Osteoblast (primary cell): ENCODE data around the gene TMEM125. TPM values are rescaled to one million over a fixed set of nuclear protein-coding genes. Genes with fewer than 3 reads are reported as not detected.

Experiments
- DNase-seq: peaks from one replicate; pipeline ENCODE4 v3.0.0; 2011; ENCODE audit warnings: low spot score, mixed read lengths; ENCODE audit not compliant: insufficient read length; ENCODE audit errors: missing footprints
- H2AFZ ChIP-seq: 2 replicates; pipeline ENCODE4 v1.6.0; 2011; ENCODE audit warnings: mild to moderate bottlenecking, low read length
- H3K27ac ChIP-seq: 2 replicates; pipeline ENCODE4 v1.5.1; 2011; ENCODE audit warnings: mild to moderate bottlenecking, low read depth, low read length, moderate library complexity
- H3K27me3 ChIP-seq: 2 replicates; pipeline ENCODE4 v1.6.0; 2012; ENCODE audit warnings: mild to moderate bottlenecking, control low read depth, inconsistent platforms, low read length, moderate library complexity; ENCODE audit not compliant: insufficient read depth
- H3K36me3 ChIP-seq: 2 replicates; pipeline ENCODE4 v1.5.1; 2011; ENCODE audit warnings: mild to moderate bottlenecking, low read length, control low read depth, moderate library complexity; ENCODE audit not compliant: insufficient read depth
- H3K4me1 ChIP-seq: 2 replicates; pipeline ENCODE4 v1.5.1; 2011; ENCODE audit warnings: mild to moderate bottlenecking, low read length, control low read depth, moderate library complexity; ENCODE audit not compliant: insufficient read depth
- H3K4me2 ChIP-seq: 2 replicates; pipeline ENCODE4 v1.6.0; 2011; ENCODE audit warnings: mild to moderate bottlenecking, low read length; ENCODE audit not compliant: insufficient read depth
- H3K4me3 ChIP-seq: fragments of 200-600 bp; sonication (generic); 3 replicates; pipeline ENCODE4 v1.5.1; 2012; ENCODE audit warnings: mild to moderate bottlenecking, low read length, inconsistent platforms; ENCODE audit not compliant: insufficient read depth
- H3K79me2 ChIP-seq: 2 replicates; pipeline ENCODE4 v1.6.0; 2012; ENCODE audit warnings: mild to moderate bottlenecking, low read length, control low read depth, inconsistent platforms; ENCODE audit not compliant: insufficient read depth
- H3K9me3 ChIP-seq: 2 replicates; pipeline ENCODE4 v1.5.1; 2011; ENCODE audit warnings: low read depth, low read length, control low read depth
- H4K20me1 ChIP-seq: 2 replicates; pipeline ENCODE4 v1.6.0; 2012; ENCODE audit warnings: mild to moderate bottlenecking, low read length, control low read depth; ENCODE audit not compliant: insufficient read depth
- CTCF ChIP-seq: IDR thresholded peaks from 2 replicates; pipeline ENCODE4 v1.5.1; 2011; ENCODE audit warnings: mild to moderate bottlenecking, low read depth, low read length, moderate library complexity; ENCODE audit errors: extremely low read depth
- total RNA-seq: library from RNA; depleted of rRNA; stranded (reverse); fragments of >200 nt; gene quantifications from 2 replicates; pipeline ENCODE4 v1.2.3, GENCODE V29; 2012

TMEM125 gene
- total RNA-seq, 1 donor = not detected

GRCh38 chr1:43271186-43272118 lies 1.7 kb downstream of the TMEM125 start:
- DNase-seq = no peak
- Histone ChIP-seq H3K36me3 (no peaks in the 10 kb centered on the region), H3K79me2 (no peaks in the 10 kb centered on the region), H4K20me1 (no peaks in the 10 kb centered on the region), H3K9me3 (no peaks in the 10 kb centered on the region), H3K27me3 (peaks cover 11% of the 10 kb centered on the region), H3K4me1 (no peaks in the 10 kb centered on the region), H3K4me3 (no peak overlapping the region), H3K27ac (no peak overlapping the region), H3K4me2 (no peak overlapping the region), H2AFZ (no peak overlapping the region)
- no peak for TF ChIP-seq CTCF

- Histone ChIP-seq H2AFZ (no peak overlapping the region), H3K27me3 (peaks cover 11% of the 10 kb centered on the region), H3K4me3 (no peak overlapping the region), H4K20me1 (no peaks in the 10 kb centered on the region), H3K36me3 (no peaks in the 10 kb centered on the region), H3K4me2 (no peak overlapping the region), H3K4me1 (no peaks in the 10 kb centered on the region), H3K9me3 (no peaks in the 10 kb centered on the region), H3K79me2 (no peaks in the 10 kb centered on the region), H3K27ac (no peak overlapping the region)
- TF ChIP-seq CTCF = no peak
- no peak for DNase-seq
Measured at GRCh38 chr1:43272161-43272560, 2.4 kb downstream of the TMEM125 start.

GRCh38 chr1:43272576-43273571 lies 3.1 kb downstream of the TMEM125 start:
- TF ChIP-seq CTCF = no peak
- H3K4me3 ChIP-seq = no peak overlapping the region
- H3K79me2 ChIP-seq = no peaks in the 10 kb centered on the region
- H3K4me2 ChIP-seq = no peak overlapping the region
- no peaks in the 10 kb centered on the region for H3K9me3 ChIP-seq
- no peak overlapping the region for H3K27ac ChIP-seq
- H3K4me1 ChIP-seq = no peaks in the 10 kb centered on the region
- no peak overlapping the region for H2AFZ ChIP-seq
- no peaks in the 10 kb centered on the region for H4K20me1 ChIP-seq
- DNase-seq = no peak
- no peaks in the 10 kb centered on the region for H3K36me3 ChIP-seq
- H3K27me3 ChIP-seq = peaks cover 11% of the 10 kb centered on the region
